Endothelial cell (in vitro differentiated cells): ENCODE results near the gene DGCR6L. TPM values are rescaled to one million over a fixed set of nuclear protein-coding genes. Genes with fewer than 3 reads are reported as not detected.
A peak's percentile ranks its signal among the peaks of the same experiment; 100 is the strongest.
"Not testable (repeated sequence)": the region's sequence is repeated elsewhere in the genome, so short reads cannot be mapped to it uniquely, and the experiment has no call there.

ENCODE experiments used
- DNase-seq: peaks from one replicate; pipeline ENCODE4 v3.0.0; 2021; ENCODE audit warnings: low spot score
- H3K27ac Mint-ChIP-seq: one replicate; pipeline ENCODE4 v1.8.0; 2021; ENCODE audit warnings: mixed read lengths, inconsistent platforms; ENCODE audit not compliant: unreplicated experiment
- H3K27me3 Mint-ChIP-seq: one replicate; pipeline ENCODE4 v1.8.0; 2021; ENCODE audit warnings: mild to moderate bottlenecking, moderate library complexity, mixed read lengths, inconsistent platforms; ENCODE audit not compliant: unreplicated experiment
- H3K36me3 Mint-ChIP-seq: one replicate; pipeline ENCODE4 v1.8.0; 2021; ENCODE audit warnings: mild to moderate bottlenecking, low read depth, mixed read lengths, inconsistent platforms; ENCODE audit not compliant: unreplicated experiment
- H3K4me1 Mint-ChIP-seq: one replicate; pipeline ENCODE4 v1.8.0; 2021; ENCODE audit warnings: mild to moderate bottlenecking, mixed read lengths, inconsistent platforms; ENCODE audit not compliant: unreplicated experiment
- H3K4me3 Mint-ChIP-seq: one replicate; pipeline ENCODE4 v1.8.0; 2021; ENCODE audit warnings: mild to moderate bottlenecking, mixed read lengths, inconsistent platforms; ENCODE audit not compliant: unreplicated experiment
- H3K9me3 Mint-ChIP-seq: one replicate; pipeline ENCODE4 v1.8.0; 2021; ENCODE audit warnings: mixed read lengths, inconsistent platforms; ENCODE audit not compliant: unreplicated experiment
- CTCF ChIP-seq: fragments of 200-600 bp; sonication (generic); IDR thresholded peaks from one replicate; pipeline ENCODE4 v1.5.0; 2021; ENCODE audit warnings: antibody characterized with exemption; ENCODE audit not compliant: unreplicated experiment
- total RNA-seq: library from RNA; stranded (reverse); fragmentation: NEBNext Ultra II Directional; extraction: Animal tissue kit (Norgen Biotek cat#: 25700); gene quantifications from one replicate; pipeline ENCODE4 v1.2.1, GENCODE V29; 2021; ENCODE audit not compliant: unreplicated experiment

DGCR6L gene
- total RNA-seq, 1 donor from 2014 or later = 54.2 TPM

GRCh38 chr22:20281891-20282290 lies 38.0 kb downstream of the DGCR6L start:
- H3K4me1 Mint-ChIP-seq = no peaks in the 10 kb centered on the region
- TF ChIP-seq CTCF = no peak
- no peak for DNase-seq
- no peak overlapping the region for H3K4me3 Mint-ChIP-seq
- H3K27ac Mint-ChIP-seq = no peak overlapping the region
- no peaks in the 10 kb centered on the region for H3K36me3 Mint-ChIP-seq
- no peaks in the 10 kb centered on the region for H3K27me3 Mint-ChIP-seq
- no peaks in the 10 kb centered on the region for H3K9me3 Mint-ChIP-seq

GRCh38 chr22:20281473-20281872 lies 38.4 kb downstream of the DGCR6L start:
- H3K36me3 Mint-ChIP-seq = not testable (repeated sequence)

GRCh38 chr22:20280866-20281265 lies 39.0 kb downstream of the DGCR6L start:
- H3K36me3 Mint-ChIP-seq = no peaks in the 10 kb centered on the region
- no peak for DNase-seq
- TF ChIP-seq CTCF = no peak
- no peaks in the 10 kb centered on the region for H3K9me3 Mint-ChIP-seq
- no peak overlapping the region for H3K27ac Mint-ChIP-seq
- peaks cover 1% of the 10 kb centered on the region for H3K27me3 Mint-ChIP-seq
- no peaks in the 10 kb centered on the region for H3K4me1 Mint-ChIP-seq
- no peak overlapping the region for H3K4me3 Mint-ChIP-seq

More at GRCh38 chr22:20281473-20281872, 38.4 kb downstream of the DGCR6L start:
- not testable (repeated sequence) for H3K4me1 Mint-ChIP-seq, H3K9me3 Mint-ChIP-seq, H3K27me3 Mint-ChIP-seq, DNase-seq, H3K4me3 Mint-ChIP-seq, H3K27ac Mint-ChIP-seq

GRCh38 chr22:20280163-20280562 lies 39.7 kb downstream of the DGCR6L start:
- H3K27me3 Mint-ChIP-seq, H3K4me3 Mint-ChIP-seq, H3K27ac Mint-ChIP-seq, H3K36me3 Mint-ChIP-seq, H3K4me1 Mint-ChIP-seq, DNase-seq, H3K9me3 Mint-ChIP-seq: not testable (repeated sequence)

GRCh38 chr22:20279662-20280134 lies 40.2 kb downstream of the DGCR6L start:
- no peaks in the 10 kb centered on the region for H3K9me3 Mint-ChIP-seq
- no peak for TF ChIP-seq CTCF
- H3K36me3 Mint-ChIP-seq = no peaks in the 10 kb centered on the region
- no peaks in the 10 kb centered on the region for H3K4me1 Mint-ChIP-seq
- H3K27ac Mint-ChIP-seq = no peak overlapping the region
- H3K27me3 Mint-ChIP-seq = peaks cover 1% of the 10 kb centered on the region
- peak overlapping the region; percentile 28 for H3K4me3 Mint-ChIP-seq
- DNase-seq = no peak

GRCh38 chr22:20278726-20279490 lies 41.0 kb downstream of the DGCR6L start:
- H3K4me3 Mint-ChIP-seq, H3K27me3 Mint-ChIP-seq, H3K36me3 Mint-ChIP-seq, H3K9me3 Mint-ChIP-seq, H3K4me1 Mint-ChIP-seq, DNase-seq, H3K27ac Mint-ChIP-seq: not testable (repeated sequence)

GRCh38 chr22:20277936-20278635 lies 41.8 kb downstream of the DGCR6L start:
- H3K27ac Mint-ChIP-seq, H3K27me3 Mint-ChIP-seq: not testable (repeated sequence)

More at GRCh38 chr22:20277936-20278635, 41.8 kb downstream of the DGCR6L start:
- not testable (repeated sequence) for H3K9me3 Mint-ChIP-seq, DNase-seq, H3K4me1 Mint-ChIP-seq, H3K4me3 Mint-ChIP-seq, H3K36me3 Mint-ChIP-seq
